HepG2 (cell line): ENCODE data around the gene RASA2. TPM values are rescaled to one million over a fixed set of nuclear protein-coding genes. Genes with fewer than 3 reads are reported as not detected.

Experiments
- ATAC-seq: fragments of 200-7000 bp; cut with Tn5 transposase; 3 replicates; pipeline ENCODE4 v1.9.1; 2020; ENCODE audit warnings: mild to moderate bottlenecking, moderate library complexity
- BruUV-seq: library from RNA; stranded (reverse); fragments of 400-500 nt; replicated peaks from 2 replicates; lab custom pipeline; 2021; lab: Mats Ljungman, UMichigan
- CTCF ChIA-PET: fragments of 300-600 bp; formaldehyde crosslinking; extraction: SDS; loops from one replicate; lab custom pipeline; 2021; ENCODE audit warnings: low total read pairs, inconsistent platforms, low intra/inter-chr PET ratio; lab: Yijun Ruan, JAX
- POLR2A ChIA-PET: fragments of 350-600 bp; sonication (Branson Sonifier 250); formaldehyde crosslinking; loops from one replicate; lab custom pipeline; 2020; ENCODE audit warnings: antibody characterized with exemption, inconsistent platforms; lab: Yijun Ruan, JAX
- DNase-seq: peaks from one replicate; pipeline ENCODE4 v3.0.0-alpha.2; 2015; ENCODE audit warnings: low spot score
- FAIRE-seq: peaks from 3 replicates; lab custom pipeline; 2011; peaks lifted over from hg19 to GRCh38; lab: Jason Lieb, UNC
- H2AFZ ChIP-seq: one replicate; pipeline ENCODE4 v1.6.1; 2011; ENCODE audit warnings: low read length, inconsistent platforms
- H3K27ac ChIP-seq: fragments of 300-600 bp; 3 replicates; pipeline ENCODE4 v1.8.0; 2011; ENCODE audit warnings: mixed run types, mild to moderate bottlenecking, mixed read lengths, low read length, inconsistent platforms; ENCODE audit not compliant: insufficient read depth; ENCODE audit errors: extremely low read length
- H3K27me3 ChIP-seq, 2 experiments: fragments of 200-600 bp in 1 of 2; 2 replicates in 1 of 2; 3 replicates in 1 of 2; pipeline versions ENCODE4 v1.6.0 to v1.8.0; 2011; ENCODE audit warnings: low read length in 2 of 2, mild to moderate bottlenecking in 2 of 2, moderate library complexity in 2 of 2, inconsistent platforms in 1 of 2; ENCODE audit not compliant: insufficient read depth in 2 of 2, control insufficient read depth in 1 of 2
- H3K36me3 ChIP-seq, 2 experiments: fragments of 200-600 bp in 1 of 2; replicated peaks in 1 of 2; 2 replicates in 1 of 2; 3 replicates in 1 of 2; pipeline versions ENCODE4 v1.5.1 to v1.8.0; 2011; ENCODE audit warnings: low read length in 2 of 2, inconsistent platforms in 1 of 2; ENCODE audit not compliant: insufficient read depth in 2 of 2, control insufficient read depth in 1 of 2
- H3K4me1 ChIP-seq: 2 replicates; pipeline ENCODE4 v1.5.1; 2012; ENCODE audit warnings: low read length, inconsistent platforms; ENCODE audit not compliant: insufficient read depth
- H3K4me2 ChIP-seq: 2 replicates; pipeline ENCODE4 v1.6.0; 2011; ENCODE audit warnings: low read depth, low read length, inconsistent platforms
- H3K4me3 ChIP-seq, 3 experiments: fragments of 200-600 bp in 1 of 3; sonication (generic), shearing (Covaris generic) in 1 of 3; replicated peaks in 1 of 3; 2 replicates each; pipeline ENCODE4 v1.5.1; 2011 to 2016; ENCODE audit warnings: low read length in 3 of 3, inconsistent platforms in 2 of 3, low read depth in 2 of 3, mild to moderate bottlenecking in 2 of 3, control low read depth in 1 of 3, mixed read lengths in 1 of 3; ENCODE audit not compliant: insufficient read depth in 1 of 3
- H3K79me2 ChIP-seq: one replicate; pipeline ENCODE4 v1.6.1; 2011; ENCODE audit warnings: low read length, inconsistent platforms; ENCODE audit not compliant: insufficient read depth
- H3K9ac ChIP-seq: 2 replicates; pipeline ENCODE4 v1.6.0; 2011; ENCODE audit warnings: mild to moderate bottlenecking, low read depth, low read length, inconsistent platforms; ENCODE audit not compliant: insufficient read depth
- H3K9me3 ChIP-seq: 2 replicates; pipeline ENCODE4 v1.5.1; 2012; ENCODE audit warnings: mild to moderate bottlenecking, low read length
- H4K20me1 ChIP-seq: 2 replicates; pipeline ENCODE4 v1.6.0; 2011; ENCODE audit warnings: inconsistent platforms, mild to moderate bottlenecking, low read length, moderate library complexity; ENCODE audit not compliant: insufficient read depth
- ISL2 ChIP-seq: sonication (generic); formaldehyde crosslinking; IDR thresholded peaks from 2 replicates; pipeline ENCODE4 v1.5.0; 2020; ENCODE audit warnings: missing genetic modification reagents
- KDM5B ChIP-seq: sonication (generic); formaldehyde crosslinking; IDR thresholded peaks from 2 replicates; pipeline ENCODE4 v1.4.0; 2020; ENCODE audit warnings: missing genetic modification reagents, mild to moderate bottlenecking, borderline replicate concordance
- SALL1 ChIP-seq: sonication (generic); formaldehyde crosslinking; IDR thresholded peaks from 2 replicates; pipeline ENCODE4 v1.8.0; 2022; ENCODE audit warnings: mild to moderate bottlenecking, missing genetic modification reagents
- TBX2 ChIP-seq: sonication (generic); formaldehyde crosslinking; IDR thresholded peaks from 2 replicates; pipeline ENCODE4 v1.5.0; 2020; ENCODE audit warnings: missing genetic modification reagents, mild to moderate bottlenecking, borderline replicate concordance
- ZBTB7B ChIP-seq: sonication (generic); formaldehyde crosslinking; IDR thresholded peaks from 2 replicates; pipeline ENCODE4 v1.4.0; 2020; ENCODE audit warnings: missing genetic modification reagents
- ZNF263 ChIP-seq: sonication (generic); formaldehyde crosslinking; IDR thresholded peaks from 2 replicates; pipeline ENCODE4 v1.4.0; 2020; ENCODE audit warnings: missing genetic modification reagents
- ZNF766 ChIP-seq: sonication (generic); formaldehyde crosslinking; IDR thresholded peaks from 2 replicates; pipeline ENCODE4 v1.5.0; 2020; ENCODE audit warnings: missing genetic modification reagents, borderline replicate concordance
- WGBS: methylation state at CpG from one replicate; pipeline ENCODE4 v1.1.6; 2017; ENCODE audit warnings: low lambda C conversion rate; 5-methylcytosine and 5-hydroxymethylcytosine counted together
- in situ Hi-C: cut with HindIII; loops from 2 replicates; pipeline ENCODE4 v1.10.0; 2017; ENCODE audit warnings: low pct_unique_long_range_greater_than_20kb; ENCODE audit not compliant: extremely low pct_ligation_motif_present
- intact Hi-C: fragments of 100-400 bp; cut with micrococcal nuclease; formaldehyde crosslinking; loops from one replicate; pipeline ENCODE4 v1.10.0; 2022; ENCODE audit not compliant: unreplicated experiment
- polyA plus RNA-seq, 8 experiments: library from polyadenylated mRNA; depleted of rRNA in 3 of 8; stranded (reverse) in 7 of 8; unstranded in 1 of 8; fragments of >200 nt; fragmentation: Illumina TruSeq in 4 of 8; extraction: Trizol in 4 of 8; gene quantifications; 2 replicates each; pipeline versions ENCODE4 v1.2.1 to v1.2.3, GENCODE V29; 2011 to 2016; ENCODE audit warnings: low read depth in 4 of 8, missing spikeins in 1 of 8, mixed read lengths in 1 of 8; ENCODE audit not compliant: insufficient read depth in 1 of 8
- total RNA-seq, 5 experiments: library from RNA; depleted of rRNA; stranded (reverse); fragments of >200 nt; fragmentation: Illumina TruSeq; extraction: Trizol; gene quantifications; 2 replicates each; pipeline ENCODE4 v1.2.3, GENCODE V29; 2016; ENCODE audit warnings: low read depth in 1 of 5
- TF ChIP-seq, protein P1 (sequence below): sonication (generic); formaldehyde crosslinking; IDR thresholded peaks from 2 replicates; pipeline ENCODE4 v1.4.0; 2020; ENCODE audit warnings: mild to moderate bottlenecking, missing genetic modification reagents
- TF ChIP-seq, protein P2 (sequence below): sonication (generic); formaldehyde crosslinking; IDR thresholded peaks from 2 replicates; pipeline ENCODE4 v1.4.0; 2020; ENCODE audit warnings: missing genetic modification reagents

Gene RASA2
- total and polyA plus RNA-seq, 2 of the 13 experiments (the other 11 are each of a cell fraction or from before 2014, with no cell fraction given) = 5.4 to 8.5 TPM

DNA sequence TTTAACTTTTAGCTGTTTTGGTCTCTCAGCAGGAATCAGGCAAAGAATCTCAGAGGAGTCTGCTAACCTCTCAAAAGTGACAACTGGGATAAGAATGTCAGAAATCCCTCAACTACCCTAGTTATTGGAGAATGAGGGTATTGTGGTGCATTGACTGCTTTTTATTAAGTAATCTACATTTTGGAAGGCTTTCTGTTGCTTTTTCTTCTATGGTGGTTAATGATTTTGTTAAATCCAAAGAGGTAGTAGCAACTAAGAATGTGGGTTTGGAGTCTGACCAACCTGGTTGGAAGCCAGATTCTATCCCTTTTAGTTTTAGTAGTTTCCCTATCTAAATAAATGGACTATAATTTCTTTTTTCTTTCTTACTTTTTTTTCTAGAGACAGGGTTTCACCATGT is 156.6 kb downstream of the RASA2 start (continued):
- TF ChIP-seq, protein P1, sequence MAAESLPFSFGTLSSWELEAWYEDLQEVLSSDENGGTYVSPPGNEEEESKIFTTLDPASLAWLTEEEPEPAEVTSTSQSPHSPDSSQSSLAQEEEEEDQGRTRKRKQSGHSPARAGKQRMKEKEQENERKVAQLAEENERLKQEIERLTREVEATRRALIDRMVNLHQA = no peak
- TF ChIP-seq KDM5B (CRISPR knock-in tag) = no peak
- TF ChIP-seq, protein P2, sequence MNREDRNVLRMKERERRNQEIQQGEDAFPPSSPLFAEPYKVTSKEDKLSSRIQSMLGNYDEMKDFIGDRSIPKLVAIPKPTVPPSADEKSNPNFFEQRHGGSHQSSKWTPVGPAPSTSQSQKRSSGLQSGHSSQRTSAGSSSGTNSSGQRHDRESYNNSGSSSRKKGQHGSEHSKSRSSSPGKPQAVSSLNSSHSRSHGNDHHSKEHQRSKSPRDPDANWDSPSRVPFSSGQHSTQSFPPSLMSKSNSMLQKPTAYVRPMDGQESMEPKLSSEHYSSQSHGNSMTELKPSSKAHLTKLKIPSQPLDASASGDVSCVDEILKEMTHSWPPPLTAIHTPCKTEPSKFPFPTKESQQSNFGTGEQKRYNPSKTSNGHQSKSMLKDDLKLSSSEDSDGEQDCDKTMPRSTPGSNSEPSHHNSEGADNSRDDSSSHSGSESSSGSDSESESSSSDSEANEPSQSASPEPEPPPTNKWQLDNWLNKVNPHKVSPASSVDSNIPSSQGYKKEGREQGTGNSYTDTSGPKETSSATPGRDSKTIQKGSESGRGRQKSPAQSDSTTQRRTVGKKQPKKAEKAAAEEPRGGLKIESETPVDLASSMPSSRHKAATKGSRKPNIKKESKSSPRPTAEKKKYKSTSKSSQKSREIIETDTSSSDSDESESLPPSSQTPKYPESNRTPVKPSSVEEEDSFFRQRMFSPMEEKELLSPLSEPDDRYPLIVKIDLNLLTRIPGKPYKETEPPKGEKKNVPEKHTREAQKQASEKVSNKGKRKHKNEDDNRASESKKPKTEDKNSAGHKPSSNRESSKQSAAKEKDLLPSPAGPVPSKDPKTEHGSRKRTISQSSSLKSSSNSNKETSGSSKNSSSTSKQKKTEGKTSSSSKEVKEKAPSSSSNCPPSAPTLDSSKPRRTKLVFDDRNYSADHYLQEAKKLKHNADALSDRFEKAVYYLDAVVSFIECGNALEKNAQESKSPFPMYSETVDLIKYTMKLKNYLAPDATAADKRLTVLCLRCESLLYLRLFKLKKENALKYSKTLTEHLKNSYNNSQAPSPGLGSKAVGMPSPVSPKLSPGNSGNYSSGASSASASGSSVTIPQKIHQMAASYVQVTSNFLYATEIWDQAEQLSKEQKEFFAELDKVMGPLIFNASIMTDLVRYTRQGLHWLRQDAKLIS = no peak

DNA sequence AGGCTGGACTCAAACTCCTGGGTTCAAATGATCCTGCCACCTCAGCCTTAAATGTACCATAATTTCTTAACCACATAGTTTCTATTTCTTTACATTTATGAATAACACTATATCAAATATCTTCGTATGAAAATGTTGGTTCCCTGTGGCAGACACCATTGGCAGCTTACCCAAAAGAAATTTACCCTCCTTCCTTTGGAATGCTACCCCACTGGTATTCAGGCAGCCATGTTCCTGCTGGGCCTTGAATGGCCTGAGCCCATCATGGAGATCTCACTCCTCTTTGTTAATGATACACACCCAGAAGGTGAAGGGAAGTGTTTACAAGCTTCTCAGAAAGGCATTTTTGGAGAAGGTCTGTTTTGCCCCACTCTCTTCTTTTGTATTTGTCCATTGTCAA is 157.0 kb downstream of the RASA2 start:
- peaks cover 49% of the 10 kb centered on the region for H3K4me1 ChIP-seq
- in situ Hi-C loops (no loop called here), intact Hi-C loops (loop anchor here (10.0 kb wide), 1 partner anchor 179 kb away; no protein-coding TSS in a partner anchor)
- TF ChIP-seq ISL2 (no peak), SALL1 (no peak), ZNF766 (CRISPR knock-in tag) (no peak), ZNF263 (CRISPR knock-in tag) (no peak), ZBTB7B (CRISPR knock-in tag) (no peak), TBX2 (CRISPR knock-in tag) (no peak)
- ChIA-PET POLR2A (no interaction called here), CTCF (no interaction called here)
- no peaks in the 10 kb centered on the region for H3K36me3 ChIP-seq
- H4K20me1 ChIP-seq = no peaks in the 10 kb centered on the region
- no peak overlapping the region for H3K9ac ChIP-seq
- ATAC-seq (no peak), DNase-seq (no peak), FAIRE-seq (no peak)
- H3K4me2 ChIP-seq = no peak overlapping the region
- 84% methylated on average over 1 of the region's 1 CpG for WGBS
- H3K4me3 ChIP-seq = no peak overlapping the region
- no peak overlapping the region for H2AFZ ChIP-seq
- H3K27me3 ChIP-seq = no peaks in the 10 kb centered on the region
- H3K79me2 ChIP-seq = no peaks in the 10 kb centered on the region
- no peak overlapping the region for H3K27ac ChIP-seq
- BruUV-seq = no TSS peak
- H3K9me3 ChIP-seq = no peaks in the 10 kb centered on the region
